Endometrium (tissue), 2 donors: ENCODE results near the gene CLIC5.
A peak's percentile ranks its signal among the peaks of the same experiment; 100 is the strongest.

ENCODE experiments used
- FAIRE-seq: peaks from 2 replicates; lab custom pipeline; 2012; peaks lifted over from hg19 to GRCh38; lab: Jason Lieb, UNC
- donor health status: control.
- donor health status: control.

The CLIC5 gene

GRCh38 chr6:46035242-46035641 lies 19.6 kb upstream of the CLIC5 start:
- FAIRE-seq: no peak

GRCh38 chr6:46032110-46032998 lies 16.7 kb upstream of the CLIC5 start:
- no peak for FAIRE-seq

GRCh38 chr6:46029602-46030001 lies 13.9 kb upstream of the CLIC5 start:
- FAIRE-seq: no peak

- peak; percentile 31 for FAIRE-seq
These were observed 10.6 kb upstream of the CLIC5 start for GRCh38 chr6:46026307-46026706.

GRCh38 chr6:46025573-46025972 lies 9.9 kb upstream of the CLIC5 start:
- no peak for FAIRE-seq

- FAIRE-seq: no peak
These were observed 8.6 kb upstream of the CLIC5 start for GRCh38 chr6:46024124-46024769.

GRCh38 chr6:46023216-46023915 lies 7.7 kb upstream of the CLIC5 start:
- FAIRE-seq: no peak

GRCh38 chr6:46022106-46022948 lies 6.7 kb upstream of the CLIC5 start:
- FAIRE-seq: no peak

- FAIRE-seq: no peak
These were observed 2.1 kb upstream of the CLIC5 start for GRCh38 chr6:46017726-46018125.

GRCh38 chr6:46016063-46016608 lies 476 bp upstream of the CLIC5 start:
- FAIRE-seq: no peak

GRCh38 chr6:46014511-46015118 lies 1.0 kb downstream of the CLIC5 start:
- FAIRE-seq: no peak

GRCh38 chr6:46014046-46014445 lies 1.6 kb downstream of the CLIC5 start:
- no peak for FAIRE-seq

GRCh38 chr6:46013639-46014038 lies 2.0 kb downstream of the CLIC5 start:
- FAIRE-seq: no peak

GRCh38 chr6:46012834-46013233 lies 2.8 kb downstream of the CLIC5 start:
- FAIRE-seq: no peak

GRCh38 chr6:46011188-46012085 lies 4.2 kb downstream of the CLIC5 start:
- no peak for FAIRE-seq

GRCh38 chr6:46010771-46011170 lies 4.9 kb downstream of the CLIC5 start:
- no peak for FAIRE-seq

- FAIRE-seq: no peak
These were observed 5.4 kb downstream of the CLIC5 start for GRCh38 chr6:46010270-46010669.

- no peak for FAIRE-seq
These were observed 13.4 kb downstream of the CLIC5 start for GRCh38 chr6:46002264-46002663.

GRCh38 chr6:46000905-46001304 lies 14.8 kb downstream of the CLIC5 start:
- FAIRE-seq: no peak

GRCh38 chr6:45998524-45998923 lies 17.1 kb downstream of the CLIC5 start:
- FAIRE-seq: no peak
